OCI-LY3 (cell line): Measurements from ENCODE around the gene EXOSC7.

ENCODE experiments used
- H2AFZ ChIP-seq: fragments of 200-600, 300-600 bp; shearing (Covaris generic); 2 replicates; pipeline ENCODE4 v1.6.0; 2014; ENCODE audit warnings: antibody characterized with exemption, low read depth, low read length
- H3K27ac ChIP-seq: fragments of 200-600, 300-600 bp; sonication (generic); 2 replicates; pipeline ENCODE4 v1.5.1; 2014; ENCODE audit warnings: mild to moderate bottlenecking, low read length, moderate library complexity, mixed read lengths
- H3K27me3 ChIP-seq: fragments of 200-600, 300-600 bp; sonication (generic); 2 replicates; pipeline ENCODE4 v1.6.1; 2014; ENCODE audit warnings: low read depth, low read length, mixed read lengths
- H3K36me3 ChIP-seq: fragments of 200-600, 300-600 bp; sonication (generic); replicated peaks from 2 replicates; pipeline ENCODE3; 2014; ENCODE audit warnings: low read depth, low read length, mixed read lengths
- H3K4me1 ChIP-seq: fragments of 300-600, 200-600 bp; sonication (generic); 2 replicates; pipeline ENCODE4 v1.6.1; 2014; ENCODE audit warnings: low read length, mixed read lengths
- H3K4me2 ChIP-seq: fragments of 200-600, 300-600 bp; sonication (generic); 2 replicates; pipeline ENCODE4 v1.6.1; 2014; ENCODE audit warnings: low read length, mixed read lengths
- H3K4me3 ChIP-seq: fragments of 300-600, 200-600 bp; sonication (generic); 2 replicates; pipeline ENCODE4 v1.5.1; 2014; ENCODE audit warnings: antibody characterized with exemption, mild to moderate bottlenecking, low read length, moderate library complexity
- H3K79me2 ChIP-seq: fragments of 300-600, 200-600 bp; shearing (Covaris generic); 2 replicates; pipeline ENCODE4 v1.6.1; 2014; ENCODE audit warnings: mild to moderate bottlenecking, low read length, mixed read lengths
- H3K9ac ChIP-seq: fragments of 300-600, 200-600 bp; shearing (Covaris generic); 2 replicates; pipeline ENCODE4 v1.6.0; 2014; ENCODE audit warnings: mild to moderate bottlenecking, low read length, moderate library complexity
- H3K9me3 ChIP-seq: fragments of 200-600, 300-600 bp; shearing (Covaris generic); 2 replicates; pipeline ENCODE4 v1.6.1; 2014; ENCODE audit warnings: low read length, mixed read lengths; ENCODE audit not compliant: insufficient read depth
- H4K20me1 ChIP-seq: fragments of 200-600, 300-600 bp; sonication (generic); 2 replicates; pipeline ENCODE4 v1.6.1; 2016; ENCODE audit warnings: low read length, mixed read lengths; ENCODE audit not compliant: insufficient read depth
- EZH2phosphoT487 ChIP-seq: fragments of 200-600 bp; shearing (Covaris generic); IDR thresholded peaks from 2 replicates; pipeline ENCODE4 v1.6.1; 2018; ENCODE audit warnings: antibody characterized with exemption, mixed run types, low read depth
- TF ChIP-seq, protein P1 (sequence below): fragments of 200-600, 300-600 bp; sonication (generic); IDR thresholded peaks from 2 replicates; pipeline ENCODE4 v1.5.1; 2014; ENCODE audit warnings: antibody characterized with exemption, low read length, low read depth

Gene EXOSC7

DNA sequence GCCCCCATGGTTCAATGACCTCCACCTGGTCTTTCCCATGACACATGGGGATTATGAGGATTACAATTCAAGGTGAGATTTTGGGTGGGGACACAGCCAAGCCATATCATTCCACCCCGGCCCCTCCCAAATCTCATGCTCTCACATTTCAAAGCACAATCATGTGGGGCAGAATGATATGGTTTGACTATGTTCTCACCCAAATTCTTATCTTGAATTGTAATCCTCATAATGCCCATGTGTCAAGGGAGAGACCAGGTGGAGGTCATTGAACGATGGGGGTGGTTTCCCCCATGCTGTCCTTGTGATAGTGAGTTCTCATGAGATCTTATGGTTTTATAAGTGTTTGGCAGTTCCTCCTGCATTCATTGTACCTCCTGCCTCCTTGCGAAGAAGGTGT is 47.6 kb downstream of the EXOSC7 start:
- no peak overlapping the region for H3K9ac ChIP-seq
- no peak overlapping the region for H2AFZ ChIP-seq
- no peaks in the 10 kb centered on the region for H4K20me1 ChIP-seq
- H3K4me3 ChIP-seq: no peak overlapping the region
- TF ChIP-seq EZH2phosphoT487: no peak
- TF ChIP-seq, protein P1, sequence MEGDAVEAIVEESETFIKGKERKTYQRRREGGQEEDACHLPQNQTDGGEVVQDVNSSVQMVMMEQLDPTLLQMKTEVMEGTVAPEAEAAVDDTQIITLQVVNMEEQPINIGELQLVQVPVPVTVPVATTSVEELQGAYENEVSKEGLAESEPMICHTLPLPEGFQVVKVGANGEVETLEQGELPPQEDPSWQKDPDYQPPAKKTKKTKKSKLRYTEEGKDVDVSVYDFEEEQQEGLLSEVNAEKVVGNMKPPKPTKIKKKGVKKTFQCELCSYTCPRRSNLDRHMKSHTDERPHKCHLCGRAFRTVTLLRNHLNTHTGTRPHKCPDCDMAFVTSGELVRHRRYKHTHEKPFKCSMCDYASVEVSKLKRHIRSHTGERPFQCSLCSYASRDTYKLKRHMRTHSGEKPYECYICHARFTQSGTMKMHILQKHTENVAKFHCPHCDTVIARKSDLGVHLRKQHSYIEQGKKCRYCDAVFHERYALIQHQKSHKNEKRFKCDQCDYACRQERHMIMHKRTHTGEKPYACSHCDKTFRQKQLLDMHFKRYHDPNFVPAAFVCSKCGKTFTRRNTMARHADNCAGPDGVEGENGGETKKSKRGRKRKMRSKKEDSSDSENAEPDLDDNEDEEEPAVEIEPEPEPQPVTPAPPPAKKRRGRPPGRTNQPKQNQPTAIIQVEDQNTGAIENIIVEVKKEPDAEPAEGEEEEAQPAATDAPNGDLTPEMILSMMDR: no peak
- H3K79me2 ChIP-seq: no peaks in the 10 kb centered on the region
- H3K27me3 ChIP-seq: no peaks in the 10 kb centered on the region
- no peaks in the 10 kb centered on the region for H3K36me3 ChIP-seq
- H3K9me3 ChIP-seq: no peaks in the 10 kb centered on the region
- H3K27ac ChIP-seq: no peak overlapping the region
- H3K4me1 ChIP-seq: no peaks in the 10 kb centered on the region
- no peak overlapping the region for H3K4me2 ChIP-seq

DNA sequence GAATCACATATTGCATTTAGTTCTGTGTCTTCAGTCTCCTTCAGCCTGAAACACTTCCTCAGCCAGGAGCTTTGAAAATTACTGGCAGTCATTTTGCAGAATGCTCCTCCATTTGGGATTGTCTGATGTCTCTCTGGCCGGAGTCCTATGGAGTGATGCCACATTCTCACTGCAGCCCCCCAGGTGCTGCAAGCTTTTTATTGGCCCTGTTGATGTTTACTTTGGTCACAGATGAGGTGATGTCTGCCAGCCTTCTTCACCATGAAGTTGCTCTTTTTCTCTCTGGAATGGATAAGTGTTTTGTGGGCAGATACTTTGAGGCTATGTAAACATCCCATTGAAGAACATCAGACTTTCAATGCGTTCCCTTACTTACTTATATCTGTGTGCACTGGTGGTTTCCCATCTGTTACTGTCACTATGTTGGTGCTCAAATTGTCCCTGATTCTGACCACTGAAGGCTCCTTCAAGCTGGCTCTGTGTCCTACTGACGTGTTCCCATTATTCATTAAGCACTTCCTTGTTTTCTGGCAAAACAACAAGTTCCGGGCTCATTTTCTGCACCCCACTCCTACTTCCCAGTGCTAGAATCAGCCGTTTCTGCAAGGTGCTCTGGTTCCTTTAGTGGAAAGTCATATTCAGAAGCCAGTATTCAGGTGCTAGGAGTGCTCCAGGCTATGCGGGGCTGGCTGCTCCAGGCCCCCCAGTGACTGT is 48.7 kb downstream of the EXOSC7 start:
- H3K79me2 ChIP-seq: no peaks in the 10 kb centered on the region
- H4K20me1 ChIP-seq: no peaks in the 10 kb centered on the region
- H3K9me3 ChIP-seq: no peaks in the 10 kb centered on the region
- no peak overlapping the region for H3K9ac ChIP-seq
- H3K36me3 ChIP-seq: no peaks in the 10 kb centered on the region
- H3K27ac ChIP-seq: no peak overlapping the region
- no peak overlapping the region for H2AFZ ChIP-seq
- TF ChIP-seq, protein P1: no peak
- TF ChIP-seq EZH2phosphoT487: no peak
- no peaks in the 10 kb centered on the region for H3K27me3 ChIP-seq
- no peak overlapping the region for H3K4me3 ChIP-seq
- no peaks in the 10 kb centered on the region for H3K4me1 ChIP-seq
- no peak overlapping the region for H3K4me2 ChIP-seq

DNA sequence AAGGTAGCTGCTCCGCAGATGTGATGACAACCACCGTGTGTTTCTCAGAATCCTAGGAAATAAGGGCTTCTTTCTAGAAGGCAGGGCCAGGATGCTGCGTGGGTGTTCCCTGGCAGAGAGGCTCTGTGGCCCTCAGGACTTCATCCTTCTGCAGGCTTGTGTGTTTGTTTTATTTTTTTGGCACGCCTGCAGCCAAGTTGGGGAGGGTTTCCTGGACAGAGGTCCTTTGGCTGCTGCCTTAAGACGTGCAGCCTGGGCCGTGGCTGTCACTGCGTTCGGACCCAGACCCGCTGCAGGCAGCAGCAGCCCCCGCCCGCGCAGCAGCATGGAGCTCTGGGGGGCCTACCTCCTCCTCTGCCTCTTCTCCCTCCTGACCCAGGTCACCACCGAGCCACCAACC is 50.0 kb downstream of the EXOSC7 start, which contains the start of gene CLEC3B:
Gene CLEC3B, plus strand, starts transcription at position 266 of the 400 bp plus-strand sequence. Its CDS starts 60 bp downstream, at position 326.
- Histone ChIP-seq H4K20me1 (no peaks in the 10 kb centered on the region), H3K4me3 (no peak within 1 kb of the TSS), H3K36me3 (no peaks in the 10 kb centered on the region), H3K9ac (no peak within 1 kb of the TSS), H3K9me3 (no peaks in the 10 kb centered on the region), H3K27ac (no peak within 1 kb of the TSS), H3K27me3 (no peaks in the 10 kb centered on the region), H3K4me2 (no peak within 1 kb of the TSS), H3K4me1 (no peaks in the 10 kb centered on the region), H2AFZ (no peak within 1 kb of the TSS), H3K79me2 (no peaks in the 10 kb centered on the region)
- TF ChIP-seq, protein P1: no peak
- no peak for TF ChIP-seq EZH2phosphoT487

DNA sequence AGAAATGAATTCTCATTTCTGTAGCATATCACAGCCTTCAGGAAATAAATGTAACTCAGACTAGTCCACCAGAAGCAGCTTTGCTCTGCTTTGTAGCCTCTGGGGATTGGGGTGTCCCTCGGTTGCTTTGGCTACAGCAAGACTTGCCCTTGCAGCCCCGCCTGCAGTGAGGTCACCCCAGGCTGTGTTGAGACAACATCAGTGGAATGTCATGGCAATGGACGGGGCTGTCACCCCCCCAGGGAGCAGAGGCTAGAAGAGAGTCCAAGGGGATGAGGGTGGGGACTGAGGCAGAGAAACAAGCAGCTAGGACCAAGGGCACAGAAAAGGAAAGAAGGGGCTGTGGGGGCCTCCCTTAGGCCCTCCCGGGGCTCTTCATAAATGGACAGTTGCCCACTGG is 50.9 kb downstream of the EXOSC7 start:
- TF ChIP-seq, protein P1: no peak
- no peak for TF ChIP-seq EZH2phosphoT487
- H3K79me2 ChIP-seq: no peaks in the 10 kb centered on the region

More for the DNA sequence above, 50.9 kb downstream of the EXOSC7 start:
- Histone ChIP-seq H3K4me2 (no peak overlapping the region), H4K20me1 (no peaks in the 10 kb centered on the region), H3K27me3 (no peaks in the 10 kb centered on the region), H3K4me1 (no peaks in the 10 kb centered on the region), H3K27ac (no peak overlapping the region), H3K4me3 (no peak overlapping the region), H3K9me3 (no peaks in the 10 kb centered on the region), H3K9ac (no peak overlapping the region), H3K36me3 (no peaks in the 10 kb centered on the region), H2AFZ (no peak overlapping the region)
